HG03558 (cell line): Measurements from ENCODE around the gene OR10V1.
"Not testable (repeated sequence)": the region's sequence is repeated elsewhere in the genome, so short reads cannot be mapped to it uniquely, and the experiment has no call there.

Experiments
- ATAC-seq: cut with Tn5 transposase; IDR thresholded peaks from one replicate; pipeline ENCODE4 v1.9.1; 2021; ENCODE audit warnings: moderate number of reproducible peaks; ENCODE audit not compliant: unreplicated experiment; ENCODE audit errors: extremely low read depth

The OR10V1 gene

DNA sequence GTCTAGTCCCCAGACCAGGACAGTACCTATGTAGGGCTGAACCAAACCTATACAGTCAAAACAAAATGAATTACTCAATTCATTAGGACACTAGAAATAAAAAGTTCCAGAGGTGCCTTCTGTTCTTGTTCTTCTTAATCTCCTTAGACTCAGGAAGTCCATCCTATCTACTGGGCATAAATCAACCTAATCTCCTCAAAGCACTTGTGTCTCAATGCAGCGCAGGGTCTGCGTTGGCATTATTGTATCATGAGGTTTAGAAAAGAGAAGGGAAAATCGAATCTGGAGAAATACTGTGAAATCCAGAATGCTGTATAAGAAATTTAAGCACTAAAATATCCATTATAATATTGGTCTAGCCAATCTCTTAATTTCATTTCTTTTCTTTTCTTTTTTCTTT is 2.4 kb upstream of the OR10V1 start:
- ATAC-seq: no peak

DNA sequence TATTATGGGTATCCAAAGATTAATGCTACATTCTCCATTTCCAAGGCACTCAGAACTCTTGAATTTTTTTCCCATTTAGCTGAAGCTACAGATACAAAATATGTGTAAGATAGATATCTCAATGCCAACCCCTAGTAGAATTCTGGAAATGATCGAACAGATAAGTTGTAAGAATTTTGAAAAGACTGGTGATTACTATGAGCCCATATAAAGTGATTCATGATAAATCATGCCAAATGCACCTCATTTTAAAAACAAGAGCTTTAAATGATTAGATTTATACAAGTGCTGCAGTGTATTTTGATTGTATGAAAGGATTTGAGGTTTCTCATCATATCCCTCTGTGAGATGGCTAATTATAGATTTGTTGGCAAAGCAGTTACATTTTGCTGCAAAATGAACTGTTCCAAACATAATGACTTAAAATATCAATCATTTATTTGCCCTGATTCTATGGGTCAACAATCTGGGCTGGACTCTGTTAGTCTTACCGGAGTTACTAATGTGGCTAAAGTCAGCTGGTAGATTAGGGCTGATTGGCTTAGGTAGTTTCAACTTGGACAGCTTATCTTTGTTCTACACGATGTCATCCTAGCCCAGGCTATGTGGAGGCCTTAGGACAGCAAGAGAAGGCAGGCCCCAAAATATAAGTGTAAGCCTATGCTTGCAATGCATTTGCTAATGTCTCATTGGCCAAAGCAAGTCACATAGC is 3.4 kb downstream of the OR10V1 start:
- ATAC-seq: no peak

DNA sequence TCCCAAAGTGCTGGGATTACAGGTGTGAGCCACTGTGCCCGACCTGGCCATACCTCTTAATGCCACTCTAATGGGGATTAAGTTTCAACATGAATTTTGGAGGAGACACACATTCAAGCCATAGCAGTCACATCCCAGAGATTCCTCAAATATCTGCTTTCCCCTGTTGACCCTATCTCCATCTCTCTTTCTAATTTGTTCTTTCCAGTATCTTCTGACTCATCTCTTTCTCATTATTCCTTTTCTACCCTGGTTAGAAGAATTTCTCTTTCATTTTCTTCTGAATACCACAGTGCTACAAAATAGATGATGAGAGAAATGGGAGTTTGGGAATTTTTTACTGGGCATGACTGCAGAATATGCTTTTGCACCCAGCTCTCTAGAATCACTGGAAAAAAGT is 5.1 kb downstream of the OR10V1 start:
- ATAC-seq: no peak

DNA sequence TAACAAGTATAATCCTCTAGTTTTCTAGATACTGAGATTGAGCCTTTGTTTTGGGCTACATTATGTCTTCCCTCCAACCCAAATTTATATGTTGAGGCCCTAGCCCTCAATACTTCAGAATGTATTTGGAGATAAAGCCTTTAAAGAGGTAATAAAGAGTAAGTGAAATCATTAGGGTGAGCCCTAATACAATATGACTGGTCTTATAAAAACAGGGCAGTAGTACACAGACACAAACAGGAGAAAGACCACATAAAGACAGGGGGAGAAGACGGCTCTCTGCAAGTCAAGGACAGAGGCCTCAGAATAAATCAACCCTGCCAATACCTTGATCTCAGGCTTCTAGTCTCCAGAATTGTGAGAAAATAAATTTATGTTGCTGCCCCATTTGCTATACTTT is 6.3 kb downstream of the OR10V1 start:
- ATAC-seq: no peak

DNA sequence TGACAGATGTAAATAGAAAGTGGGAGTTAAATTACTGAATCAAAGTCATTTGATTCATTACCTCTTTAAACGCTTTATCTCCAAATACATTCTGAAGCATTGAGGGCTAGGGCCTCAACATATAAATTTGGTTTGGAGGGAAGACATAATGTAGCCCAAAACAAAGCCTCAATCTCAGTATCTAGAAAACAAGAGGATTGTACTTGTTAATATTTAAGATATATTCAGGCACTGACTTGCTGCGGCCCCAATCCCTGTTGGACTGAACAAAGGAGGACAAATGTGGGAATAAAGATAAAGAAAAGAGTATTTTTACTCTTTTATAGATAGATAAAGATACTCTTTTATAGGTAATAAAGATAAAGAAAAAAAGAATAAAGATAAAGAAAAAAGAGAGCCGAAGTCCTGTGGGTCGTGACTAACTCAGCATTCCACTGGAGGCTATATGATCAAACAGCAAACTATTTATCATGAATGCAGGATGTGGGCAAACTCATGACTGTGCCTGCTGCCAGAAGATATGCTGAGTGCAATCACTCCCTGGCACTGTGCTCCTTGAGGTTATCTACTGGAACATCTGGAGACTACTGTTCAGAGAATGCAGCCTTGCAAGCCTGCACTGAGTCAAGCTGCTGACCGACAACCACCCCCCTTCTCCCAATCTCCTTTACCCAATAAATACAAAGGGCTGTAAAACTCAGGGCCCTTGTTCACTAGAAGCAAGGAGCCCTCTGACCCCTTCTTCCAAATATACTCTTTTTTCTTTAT is 6.9 kb downstream of the OR10V1 start:
- ATAC-seq: no peak

DNA sequence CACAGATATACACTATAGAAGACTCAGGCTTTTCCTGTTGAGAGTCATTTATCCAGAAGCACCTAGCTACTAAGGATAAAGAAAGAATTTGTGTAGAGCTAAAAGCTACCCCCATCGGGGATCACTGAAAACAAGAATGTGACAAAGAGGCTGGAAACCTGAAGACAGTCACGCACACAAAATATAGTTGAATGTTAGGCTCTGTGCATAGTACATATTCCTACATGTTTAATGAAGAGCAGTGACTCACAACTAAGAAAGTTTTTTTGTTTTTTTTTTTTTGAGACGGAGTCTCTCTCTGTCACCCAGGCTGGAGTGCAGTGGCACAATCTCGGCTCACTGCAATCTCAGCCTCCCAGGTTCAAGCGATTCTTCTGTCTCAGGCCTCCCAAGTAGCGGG is 8.4 kb downstream of the OR10V1 start:
- ATAC-seq: no peak

DNA sequence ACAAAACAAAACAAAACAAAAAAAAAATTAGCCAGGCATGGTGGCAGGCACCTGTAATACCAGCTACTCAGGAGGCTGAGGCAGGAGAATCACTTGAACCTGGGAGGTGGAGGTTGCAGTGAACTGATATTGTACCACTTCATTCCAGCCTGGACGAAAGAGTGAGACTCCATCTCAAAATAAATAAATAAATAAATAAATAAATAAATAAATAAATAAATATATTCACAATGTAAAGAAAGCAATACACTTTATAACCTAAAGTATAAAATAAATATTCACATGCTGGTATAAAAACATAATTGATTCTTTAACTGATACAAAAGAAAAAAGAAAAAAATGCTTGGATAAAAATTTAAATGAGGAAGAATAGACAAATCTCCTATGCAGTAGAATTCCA is 10.1 kb downstream of the OR10V1 start:
- ATAC-seq: not testable (repeated sequence)

DNA sequence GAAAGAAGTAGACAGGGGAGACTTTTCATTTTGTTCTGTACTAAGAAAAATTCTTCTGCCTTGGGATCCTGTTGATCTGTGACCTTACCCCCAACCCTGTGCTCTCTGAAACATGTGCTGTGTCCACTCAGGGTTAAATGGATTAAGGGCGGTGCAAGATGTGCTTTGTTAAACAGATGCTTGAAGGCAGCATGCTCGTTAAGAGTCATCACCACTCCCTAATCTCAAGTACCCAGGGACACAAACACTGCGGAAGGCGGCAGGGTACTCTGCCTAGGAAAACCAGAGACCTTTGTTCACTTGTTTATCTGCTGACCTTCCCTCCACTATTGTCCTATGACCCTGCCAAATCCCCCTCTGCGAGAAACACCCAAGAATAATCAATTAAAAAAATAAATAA is 13.5 kb downstream of the OR10V1 start:
- ATAC-seq: not testable (repeated sequence)

DNA sequence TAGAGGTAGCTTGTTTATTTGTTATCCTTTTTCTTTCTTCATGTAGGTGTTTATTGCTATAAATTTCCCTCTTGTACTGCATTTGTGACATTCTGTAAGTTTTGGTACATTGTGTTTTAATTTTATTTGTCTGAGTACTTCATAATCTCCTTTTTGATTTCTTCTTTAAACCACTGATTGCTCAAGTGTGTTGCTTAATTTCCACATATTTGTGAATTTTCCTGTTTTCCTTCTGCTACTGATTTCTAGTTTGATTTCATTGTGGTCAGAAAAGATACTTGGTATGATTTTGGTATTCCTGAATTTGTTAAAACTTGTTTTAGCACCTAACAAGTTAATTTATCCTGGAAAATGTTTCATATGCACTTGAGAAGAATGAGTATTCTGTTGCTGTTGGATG is 15.1 kb downstream of the OR10V1 start:
- no peak for ATAC-seq

DNA sequence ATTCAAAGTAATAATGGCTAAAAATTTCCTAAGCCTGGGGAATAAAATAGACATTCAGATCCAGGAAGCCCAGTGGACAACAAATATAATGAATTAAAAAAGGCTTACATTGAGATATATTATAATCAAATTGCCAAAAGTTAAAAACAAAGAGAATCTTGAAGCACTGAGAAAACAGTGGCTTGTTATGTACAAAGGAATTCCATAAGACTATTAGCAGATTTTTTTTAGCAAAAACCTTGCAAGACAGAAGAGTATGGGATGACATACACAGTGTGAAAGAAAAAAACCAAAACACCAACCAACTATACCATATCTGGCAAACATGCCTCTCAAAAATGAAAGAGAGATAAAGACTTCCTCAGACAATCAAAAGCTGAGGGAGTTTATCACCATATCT is 20.7 kb downstream of the OR10V1 start:
- no peak for ATAC-seq

DNA sequence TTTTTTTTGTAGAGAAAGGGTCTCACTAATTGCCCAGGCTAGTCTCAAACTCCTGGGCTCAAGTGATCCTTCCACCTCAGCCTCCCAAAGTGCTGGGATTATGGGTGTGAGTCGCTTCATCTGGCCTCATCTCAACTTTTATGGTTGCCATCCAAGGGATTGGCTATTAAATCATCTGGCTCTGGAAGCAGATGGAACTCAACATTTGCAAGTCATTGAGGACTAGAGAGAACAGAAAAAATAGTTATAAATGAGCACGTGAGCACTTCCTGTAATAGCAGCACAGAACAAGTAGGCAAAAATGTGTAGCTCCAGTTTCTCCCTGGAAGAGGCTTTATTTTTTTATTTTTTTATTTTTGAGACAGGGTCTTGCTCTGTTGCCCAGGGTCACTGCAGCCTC is 22.5 kb downstream of the OR10V1 start:
- ATAC-seq: no peak

DNA sequence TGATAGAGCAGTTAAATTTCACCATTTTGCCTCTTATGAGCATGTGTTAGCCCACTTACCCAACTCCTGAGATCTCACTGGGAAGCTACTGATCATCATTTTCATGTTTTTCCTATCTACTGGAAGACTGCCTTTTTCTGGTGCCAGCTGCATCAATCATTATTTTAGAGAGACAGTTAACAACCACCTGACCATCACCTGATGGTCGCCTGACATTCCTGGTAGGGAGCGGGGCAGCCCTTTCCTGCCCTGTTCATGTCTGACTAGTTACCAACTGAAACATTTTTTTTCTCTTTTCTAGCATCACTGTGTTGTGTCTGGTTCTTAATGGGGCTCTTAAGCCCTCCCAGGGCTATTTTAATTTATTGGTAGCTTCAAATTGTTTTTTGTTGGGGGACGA is 24.6 kb downstream of the OR10V1 start:
- ATAC-seq: no peak

DNA sequence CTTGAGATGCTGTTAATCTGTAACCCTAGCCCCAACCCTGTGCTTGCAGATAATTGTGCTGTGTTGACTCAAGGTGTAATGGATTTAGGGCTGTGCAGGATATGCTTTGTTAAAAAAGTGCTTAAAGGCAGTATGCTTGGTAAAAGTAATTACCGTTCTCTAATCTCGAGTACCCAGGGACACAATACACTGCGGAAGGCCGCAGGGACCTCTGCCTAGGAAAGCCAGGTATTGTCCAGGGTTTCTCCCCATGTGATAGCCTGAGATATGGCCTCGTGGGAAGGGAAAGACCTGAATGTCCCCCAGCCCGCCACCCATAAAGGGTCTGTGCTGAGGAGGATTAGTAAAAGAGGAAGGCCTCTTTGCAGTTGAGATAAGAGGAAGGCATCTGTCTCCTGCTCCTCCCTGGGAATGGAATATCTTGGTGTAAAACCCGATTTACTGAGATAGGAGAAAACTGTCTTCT is 32.4 kb downstream of the OR10V1 start:
- not testable (repeated sequence) for ATAC-seq

DNA sequence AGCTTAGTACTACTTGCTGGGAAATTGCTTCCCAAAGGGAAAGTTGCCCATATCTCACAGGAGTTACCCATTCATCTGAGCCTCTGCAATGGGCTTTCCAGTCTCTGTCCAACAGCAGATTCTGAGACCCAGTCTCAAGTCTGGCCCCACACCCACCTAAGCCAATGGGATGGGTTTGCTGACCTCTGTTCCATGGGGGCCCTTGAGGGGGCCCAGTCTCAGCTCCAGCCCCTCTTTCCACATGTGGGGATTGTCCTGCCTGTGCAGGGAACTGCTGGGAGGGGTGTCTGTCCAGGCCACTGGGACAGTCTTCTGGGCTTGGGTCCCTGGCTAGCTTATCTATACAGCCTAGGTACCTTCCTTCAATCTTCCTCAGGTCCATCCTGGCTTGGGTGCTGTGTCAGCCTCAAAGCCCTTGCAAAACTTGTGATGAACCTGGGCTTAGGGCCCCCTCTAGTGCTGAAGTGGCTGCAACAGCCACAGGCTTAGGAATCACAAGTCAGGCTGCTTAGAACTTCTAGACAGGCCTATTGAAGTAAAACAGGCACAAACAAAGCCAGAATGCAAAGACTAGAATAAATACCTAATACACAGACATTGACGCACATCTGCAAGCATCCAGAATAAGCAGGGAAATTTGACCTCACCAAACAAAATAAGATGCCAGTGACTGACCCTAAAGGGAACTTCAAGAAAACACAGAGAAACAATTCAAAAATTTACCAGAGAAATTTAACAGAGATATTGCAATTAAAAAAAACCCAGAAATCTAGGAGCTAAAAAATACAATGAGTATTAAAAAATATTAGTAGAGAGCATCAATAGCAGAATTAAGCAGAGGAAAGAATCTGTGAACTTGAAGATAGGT is 33.1 kb downstream of the OR10V1 start:
- no peak for ATAC-seq

DNA sequence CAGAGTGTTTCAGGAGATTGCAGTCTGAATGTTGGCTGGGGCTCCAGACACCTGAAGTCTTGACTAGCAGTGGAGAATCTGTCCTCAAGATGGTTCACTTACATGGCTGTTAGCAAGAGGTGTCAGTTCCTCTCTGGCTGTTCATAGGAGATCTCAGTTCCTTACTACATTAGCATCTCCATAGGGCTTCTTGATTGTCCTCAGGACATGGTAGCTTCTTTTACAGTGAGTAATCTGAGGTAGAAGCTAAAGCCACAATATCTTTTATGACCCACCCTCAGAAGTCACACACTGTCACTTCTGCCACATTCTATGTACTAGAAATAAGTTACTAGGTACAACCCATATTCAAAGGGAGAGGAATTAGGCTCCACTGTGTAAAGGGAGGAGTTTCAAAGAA is 34.3 kb downstream of the OR10V1 start:
- no peak for ATAC-seq

DNA sequence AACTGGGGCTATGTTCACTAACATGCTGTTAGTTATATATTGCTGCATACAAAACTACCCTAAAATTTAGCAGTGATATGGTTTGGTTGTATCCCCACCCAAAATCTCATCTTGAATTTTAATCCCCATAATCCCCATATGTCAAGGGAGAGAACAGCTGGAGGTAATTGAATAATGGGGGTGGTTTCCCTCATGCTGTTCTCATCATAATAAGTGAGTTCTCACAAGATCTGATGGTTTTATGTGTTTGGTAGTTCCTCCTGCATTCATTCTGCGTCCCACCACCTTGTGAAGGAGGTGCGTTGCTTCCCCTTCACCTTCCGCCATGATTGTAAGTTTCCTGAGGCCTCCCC is 34.9 kb downstream of the OR10V1 start:
- ATAC-seq: no peak

DNA sequence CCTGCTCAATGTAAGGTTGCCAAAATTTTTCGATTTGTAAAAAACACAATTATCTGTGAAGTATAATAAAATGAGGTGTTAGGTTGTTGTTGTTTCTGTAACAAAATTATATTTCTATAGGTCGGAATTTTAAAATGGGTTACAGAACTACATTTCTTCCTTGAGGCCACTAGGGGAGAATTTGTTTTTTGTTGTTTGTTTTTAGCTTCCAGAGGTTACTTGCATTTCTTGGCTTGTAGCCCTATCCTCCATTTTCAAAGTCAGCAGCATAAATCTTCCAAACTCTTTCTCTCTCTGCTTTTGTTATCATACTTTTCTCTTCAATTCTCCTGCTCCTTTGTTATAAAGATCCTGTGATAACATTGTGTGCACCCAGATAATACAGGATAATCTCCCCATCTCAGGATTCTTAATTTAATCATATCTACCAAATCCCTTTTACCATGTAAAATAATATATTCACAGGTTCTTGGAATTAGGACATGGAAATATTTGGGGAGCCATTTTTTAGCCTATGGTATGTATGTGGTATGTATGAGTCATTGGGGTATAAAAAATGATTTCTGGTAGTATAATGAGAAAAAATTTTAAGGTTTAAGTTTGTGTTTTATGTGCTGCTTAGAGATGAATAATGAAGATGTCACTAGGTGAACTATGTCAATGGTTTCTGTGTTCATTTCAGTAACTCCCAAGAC is 35.4 kb downstream of the OR10V1 start:
- ATAC-seq: no peak

DNA sequence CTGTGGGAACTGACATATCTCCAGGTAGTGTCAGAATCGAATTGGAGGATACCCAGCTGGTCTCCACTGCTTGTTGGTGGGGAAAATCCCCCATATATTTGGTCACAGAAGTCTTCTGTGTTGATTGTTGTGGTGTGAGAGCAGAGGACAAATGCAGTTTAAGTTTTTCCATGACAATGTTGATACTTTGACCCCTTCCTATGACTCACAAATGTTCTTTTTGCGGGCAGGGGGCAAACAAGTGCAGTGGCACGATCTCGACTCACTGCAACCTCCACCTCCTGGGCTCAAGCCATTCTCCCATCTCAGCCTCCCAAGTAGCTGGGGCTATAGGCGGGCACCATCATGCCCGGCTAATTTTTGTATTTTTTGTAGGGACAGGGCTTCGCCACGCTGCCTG is 37.4 kb downstream of the OR10V1 start:
- ATAC-seq: no peak

DNA sequence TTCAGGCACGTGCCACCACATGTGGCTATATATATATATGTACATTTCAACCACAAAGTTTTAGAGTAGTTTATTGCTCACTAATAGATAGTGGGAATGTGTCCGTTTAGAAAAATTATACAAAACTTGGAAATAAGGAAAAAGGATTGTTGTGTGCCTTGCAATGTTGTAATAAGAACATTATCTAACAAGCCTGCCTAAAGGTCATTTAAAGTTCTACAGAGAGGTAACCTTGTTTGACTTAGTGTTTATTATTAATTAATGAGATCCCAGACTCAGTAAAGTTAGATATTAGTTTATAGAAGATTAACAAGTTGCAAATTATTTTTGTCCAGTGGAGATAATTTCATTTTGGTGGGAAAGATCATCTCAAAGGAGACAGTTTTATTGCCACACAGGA is 39.4 kb downstream of the OR10V1 start:
- ATAC-seq: no peak

DNA sequence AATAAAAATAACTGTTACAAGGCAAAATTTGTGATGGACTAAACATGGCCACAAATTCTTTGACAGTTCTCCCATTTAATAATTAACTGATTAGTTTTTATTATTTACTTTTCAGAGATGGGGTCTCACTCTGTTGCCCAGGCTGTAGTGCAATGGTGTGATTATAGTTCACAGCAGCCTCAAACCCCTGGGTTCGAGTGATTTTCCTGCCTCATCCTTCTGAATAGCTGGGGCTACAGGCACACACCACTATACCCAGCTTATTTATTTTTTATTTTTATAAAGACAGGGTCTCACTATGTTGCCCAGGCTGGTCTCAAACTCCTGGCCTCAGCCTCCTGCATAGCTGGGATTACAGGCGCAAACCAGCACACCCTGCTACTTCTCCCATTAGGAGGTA is 40.4 kb downstream of the OR10V1 start:
- no peak for ATAC-seq
